GM19467 (cell line): ENCODE measurements around the gene HEMK1.

ENCODE experiments used
- ATAC-seq: cut with Tn5 transposase; IDR thresholded peaks from one replicate; pipeline ENCODE4 v1.9.1; 2021; ENCODE audit warnings: mild to moderate bottlenecking, moderate library complexity; ENCODE audit not compliant: unreplicated experiment

Gene HEMK1

GRCh38 chr3:50542177-50543034 is 26.9 kb upstream of the HEMK1 start:
- no peak for ATAC-seq

GRCh38 chr3:50545781-50546180 is 23.5 kb upstream of the HEMK1 start:
- no peak for ATAC-seq

DNA sequence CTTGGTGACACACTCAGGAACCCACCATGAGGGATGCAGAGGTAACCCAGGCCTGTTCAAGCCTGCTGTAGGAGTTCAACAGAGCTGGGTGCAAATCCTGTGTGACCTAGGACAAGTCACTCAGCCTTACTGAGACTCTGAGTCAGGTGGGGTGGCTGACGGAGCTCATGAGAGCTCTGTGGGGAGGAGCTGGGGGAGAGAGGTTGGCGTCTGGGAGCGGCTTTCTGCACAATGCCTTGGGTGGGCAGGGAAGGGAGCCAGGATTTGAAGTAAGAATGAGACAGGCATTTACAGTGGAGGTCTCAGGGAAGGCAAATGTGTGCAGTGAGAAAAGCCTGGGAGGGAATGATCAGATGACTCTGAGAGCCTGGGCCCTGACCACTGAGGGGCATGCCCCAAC is 20.1 kb upstream of the HEMK1 start:
- no peak for ATAC-seq

GRCh38 chr3:50550079-50550736 is 19.1 kb upstream of the HEMK1 start:
- no peak for ATAC-seq

DNA sequence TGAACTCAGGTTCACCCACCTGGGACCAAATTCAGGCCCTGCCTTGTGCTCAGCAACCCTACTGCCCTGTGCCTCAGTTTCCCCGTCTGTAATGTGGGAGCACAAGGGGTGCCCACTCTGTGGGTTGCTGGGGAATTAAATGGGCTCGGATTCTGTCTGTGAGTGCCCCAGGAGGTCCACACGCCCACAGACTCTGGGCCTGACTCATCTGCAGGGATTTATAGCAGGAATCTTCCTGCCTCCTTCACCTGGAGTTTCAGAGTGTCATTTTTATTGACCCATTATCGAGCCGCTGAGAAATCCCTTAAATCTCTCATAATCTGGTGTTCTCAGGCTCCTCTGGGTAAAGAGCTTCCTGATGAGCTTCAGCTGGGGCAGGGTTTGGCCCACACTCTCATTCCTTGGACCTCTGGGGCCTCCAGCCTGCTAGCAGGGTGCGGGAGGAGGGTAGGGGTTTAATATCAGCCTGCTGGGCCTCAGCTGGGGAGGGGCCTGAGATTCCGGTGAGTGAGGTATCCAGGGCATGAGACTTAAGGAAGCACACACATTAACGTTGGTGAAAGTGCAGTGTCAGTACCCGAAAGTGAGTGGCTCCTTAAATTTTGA is 18.2 kb upstream of the HEMK1 start:
- no peak for ATAC-seq

DNA sequence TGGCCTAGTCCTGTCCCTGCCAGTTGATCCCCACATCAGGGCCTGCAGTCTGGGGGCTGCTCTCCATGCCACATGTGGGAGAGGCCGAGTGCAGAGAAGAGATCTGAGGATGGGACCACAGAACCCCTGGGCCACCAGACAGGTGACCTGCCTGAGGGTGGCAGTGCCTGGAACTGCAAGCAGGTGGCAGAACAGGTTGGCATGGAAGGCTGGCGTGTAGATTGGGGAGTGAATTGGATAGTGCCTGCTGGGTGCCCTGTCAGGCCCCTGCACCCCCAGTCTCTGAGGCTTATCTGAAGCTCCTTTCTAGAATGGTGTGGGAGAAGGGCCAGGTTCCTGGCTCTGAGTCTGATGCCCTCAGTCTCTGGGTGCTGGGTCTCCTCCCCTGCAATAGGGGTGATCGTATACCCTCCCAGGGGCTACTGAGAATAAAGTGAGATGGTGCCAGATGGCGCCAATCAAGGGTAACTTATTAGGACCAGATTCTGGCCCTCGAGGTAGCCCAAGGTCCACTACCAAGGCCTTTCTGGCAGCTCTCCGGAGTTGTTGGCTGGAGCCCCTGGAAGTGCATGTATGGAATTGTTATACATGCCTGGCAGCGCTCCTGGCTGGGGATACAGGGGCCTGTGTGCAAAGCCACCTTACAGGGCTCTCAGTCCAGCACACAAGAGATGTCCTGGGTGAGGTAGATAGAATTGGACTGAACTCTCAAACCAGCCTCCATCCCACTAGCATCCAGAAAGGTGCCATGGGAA is 17.5 kb upstream of the HEMK1 start:
- ATAC-seq, result no peak

DNA sequence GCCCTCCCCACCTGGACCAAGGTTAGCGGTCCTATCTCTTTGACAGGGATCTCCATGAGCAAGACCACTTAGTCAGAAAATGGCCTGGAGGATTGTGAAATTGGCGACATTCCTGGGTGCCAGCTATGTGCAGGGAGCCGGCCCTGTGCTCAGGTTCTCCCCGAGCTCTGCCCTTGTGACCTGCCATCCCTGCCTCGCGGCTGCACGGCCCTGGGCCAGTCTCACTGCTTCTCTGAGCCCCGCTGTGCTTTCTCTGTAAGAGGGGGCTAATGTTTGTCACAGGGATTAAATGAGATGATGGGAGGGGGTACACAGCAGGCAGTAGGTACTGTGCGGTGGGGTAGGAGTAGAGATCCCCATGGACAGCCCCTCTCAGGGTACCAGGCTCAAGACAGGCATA is 16.7 kb upstream of the HEMK1 start:
- ATAC-seq, result no peak

- no peak for ATAC-seq
Observed at GRCh38 chr3:50554553-50554952, 14.8 kb upstream of the HEMK1 start.

GRCh38 chr3:50557106-50557505 is 12.2 kb upstream of the HEMK1 start:
- no peak for ATAC-seq

DNA sequence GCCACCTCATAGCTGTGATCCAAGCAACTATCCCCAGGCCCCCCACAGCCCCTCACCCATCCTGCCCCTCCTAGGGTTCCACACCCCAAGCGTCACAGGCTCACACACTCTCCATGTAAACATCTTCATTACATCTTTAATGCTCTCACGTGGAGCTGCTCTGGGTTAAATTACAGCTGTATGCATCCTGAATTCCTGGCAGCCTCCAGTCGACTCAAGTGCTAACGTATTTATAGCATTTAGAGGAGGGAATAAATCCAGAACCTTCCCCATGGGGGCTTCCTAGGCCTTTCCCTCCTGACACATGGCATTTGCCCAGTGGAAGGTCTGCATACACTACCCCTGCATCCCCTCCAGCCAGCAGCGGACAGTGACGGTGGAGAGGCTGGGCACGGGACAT is 11.4 kb upstream of the HEMK1 start:
- no peak for ATAC-seq

- no peak for ATAC-seq
Observed at GRCh38 chr3:50559702-50560101, 9.6 kb upstream of the HEMK1 start.

DNA sequence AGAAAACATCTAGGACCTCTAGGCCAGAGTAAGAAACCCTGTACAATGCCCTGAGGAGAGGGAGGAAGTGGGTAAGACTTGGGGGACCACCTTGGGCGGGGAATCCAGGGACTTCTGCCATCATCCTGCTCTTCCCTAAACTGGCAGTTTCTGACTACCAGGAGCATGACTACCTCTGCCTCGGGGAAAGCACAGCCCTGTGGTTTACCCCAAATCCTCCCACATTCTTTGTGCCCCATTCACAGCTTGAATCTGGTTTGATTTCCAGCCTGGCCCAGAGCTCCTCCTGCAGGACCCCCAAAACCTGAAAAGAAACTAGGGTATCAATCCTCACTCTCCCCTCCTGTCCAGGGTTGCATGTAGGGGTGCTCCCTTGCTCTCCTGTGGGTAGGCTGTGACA is 6.5 kb upstream of the HEMK1 start:
- no peak for ATAC-seq

DNA sequence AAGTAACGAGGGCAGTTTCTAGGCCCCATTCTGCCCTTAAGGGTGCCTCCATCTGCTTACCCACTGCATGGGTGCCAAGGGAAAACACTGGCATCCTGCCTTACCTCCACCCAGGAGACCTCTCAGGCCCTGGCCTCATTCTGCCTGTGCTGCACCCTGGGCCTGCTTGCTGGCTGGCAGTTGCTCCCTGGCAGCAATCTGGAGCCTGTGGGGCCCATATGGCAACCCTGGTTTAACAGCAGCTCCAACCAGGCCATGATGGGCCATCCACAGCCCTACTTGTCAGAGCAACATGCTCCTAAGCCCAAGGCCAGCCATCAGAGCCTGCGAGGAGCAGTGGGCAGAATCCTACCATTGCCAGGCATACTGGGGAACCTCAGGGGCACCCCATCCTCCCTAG is 5.5 kb upstream of the HEMK1 start:
- ATAC-seq, result no peak

- no peak for ATAC-seq
Observed at GRCh38 chr3:50564321-50564720, 5.0 kb upstream of the HEMK1 start.

DNA sequence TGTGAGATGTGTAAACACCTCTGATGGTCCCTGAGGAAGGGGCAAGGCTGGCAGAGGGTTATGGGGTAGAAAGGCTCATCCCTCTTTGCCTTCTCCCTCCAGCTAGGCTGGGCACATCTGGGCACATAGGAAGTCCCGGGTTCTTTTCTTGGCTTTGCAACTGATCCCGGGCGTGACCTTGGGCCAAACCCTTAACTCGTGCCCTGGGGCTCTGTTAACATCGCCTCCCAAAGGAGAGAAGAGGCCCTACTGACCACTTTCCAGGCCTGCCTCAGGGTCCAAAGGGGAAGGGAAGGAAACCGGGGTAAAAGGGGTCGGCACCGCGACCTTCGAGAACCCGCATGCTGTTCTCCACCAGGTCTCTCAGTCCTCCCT is 2.3 kb upstream of the HEMK1 start:
- ATAC-seq, result no peak

- ATAC-seq, result peak; percentile 74
Observed at GRCh38 chr3:50567386-50568167, 1.7 kb upstream of the HEMK1 start, which contains the start of gene C3orf18. Gene C3orf18, minus strand, starts transcription at chr3:50567747. Its CDS starts 2,048 bp downstream, at chr3:50565699.

DNA sequence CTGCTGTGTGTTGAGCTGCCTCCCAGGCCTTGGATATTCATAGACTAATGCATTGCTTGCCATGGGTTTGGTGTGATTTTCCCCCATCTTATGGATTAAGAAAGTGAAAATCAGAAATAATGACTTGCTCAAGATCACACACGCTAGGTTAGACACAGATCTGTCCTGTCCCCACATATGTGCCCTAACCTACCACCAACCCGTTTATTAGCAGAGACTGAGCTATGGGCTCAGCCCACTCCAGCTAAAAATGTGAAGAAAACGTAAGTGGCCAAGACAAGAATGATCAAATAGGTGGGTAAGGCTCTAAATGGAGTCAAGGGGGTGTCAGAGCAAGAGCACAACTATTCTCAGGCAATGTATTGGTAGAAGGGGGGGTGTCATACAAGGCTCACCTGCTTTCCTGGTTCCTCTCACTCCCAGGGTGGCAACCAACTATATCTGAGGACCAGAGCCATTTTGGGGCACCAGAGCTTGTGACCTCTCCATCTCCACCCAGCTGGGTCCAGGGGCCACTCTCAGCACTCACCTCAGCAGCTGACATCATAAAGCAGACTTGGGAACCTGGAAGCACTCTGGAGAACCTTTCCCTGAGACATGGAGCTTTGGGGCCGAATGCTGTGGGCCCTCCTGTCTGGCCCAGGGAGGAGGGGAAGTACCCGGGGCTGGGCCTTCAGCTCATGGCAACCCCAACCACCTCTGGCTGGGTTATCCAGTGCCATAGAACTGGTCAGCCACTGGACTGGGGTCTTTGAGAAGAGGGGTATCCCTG is 1.4 kb downstream of the HEMK1 start:
- ATAC-seq, result no peak

- no peak for ATAC-seq
Observed at GRCh38 chr3:50571486-50571885, 2.2 kb downstream of the HEMK1 start.

DNA sequence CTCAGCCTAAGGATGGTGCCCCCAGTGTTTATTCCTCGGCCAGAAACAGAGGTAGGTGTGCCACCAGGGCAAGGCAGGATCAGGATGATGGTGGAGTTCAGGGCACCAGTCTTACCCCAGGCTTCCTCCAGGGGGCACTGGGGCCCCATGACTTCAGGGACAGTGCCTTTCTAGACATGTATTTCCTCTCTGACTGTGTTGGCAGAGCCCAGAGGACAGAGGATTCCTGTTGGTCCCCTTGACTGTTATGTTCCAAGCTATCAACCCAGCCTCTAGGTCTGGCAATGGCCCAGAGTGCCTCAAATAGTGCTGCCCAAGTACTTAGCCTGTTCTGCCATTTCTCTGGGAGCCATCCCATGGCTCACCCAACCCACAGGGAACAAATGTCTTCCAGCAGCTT is 2.8 kb downstream of the HEMK1 start:
- no peak for ATAC-seq
